ENCODE measurements around the gene TRAF3IP3. TPM values are rescaled to one million over a fixed set of nuclear protein-coding genes. Genes with fewer than 3 reads are reported as not detected.
A peak's percentile ranks its signal among the peaks of the same experiment; 100 is the strongest.

Gene TRAF3IP3
- total RNA-seq, 6 experiments from 2014 or later: 0.95 to 7.7 (median 1.6) TPM

DNA sequence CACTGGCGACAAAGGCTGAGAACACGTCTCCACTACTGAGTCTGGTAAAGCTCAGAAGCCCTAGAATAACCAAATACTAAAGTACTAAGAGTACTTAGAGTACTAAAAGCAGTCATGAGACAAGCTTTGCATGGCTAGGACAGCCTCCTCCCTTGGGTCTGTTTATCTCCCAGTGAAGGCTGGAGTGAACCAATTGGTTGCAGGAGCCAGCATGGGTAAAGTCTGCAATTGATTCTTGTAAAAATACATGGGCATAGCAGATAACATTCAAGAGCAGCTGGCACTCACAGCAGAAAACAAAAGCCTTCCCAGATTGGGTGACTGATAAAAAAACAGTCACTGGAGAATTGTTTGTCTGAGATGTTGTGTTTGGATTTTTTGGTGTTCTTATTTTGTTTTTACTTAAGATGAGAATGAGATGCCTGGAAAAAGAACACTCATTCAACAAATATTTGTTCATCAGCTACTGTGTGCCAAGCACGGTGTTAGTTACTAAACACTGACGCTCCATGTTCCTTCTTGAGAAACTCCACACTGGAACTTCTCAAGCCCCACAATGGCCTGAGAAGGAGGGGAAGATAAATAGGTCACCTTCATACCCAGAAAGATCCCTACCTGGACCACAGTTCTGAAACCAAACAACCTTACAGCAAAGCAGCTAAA, 46.4 kb downstream of the TRAF3IP3 start:
- Histone ChIP-seq H3K36me3 (no peaks in the 10 kb centered on the region), H3K4me1 (peaks cover 0 to 22% (median 6%) of the 10 kb centered on the region in 4 donors), H3K27me3 (no peaks in the 10 kb centered on the region), H3K4me3 (peak overlapping the region in 2 of 3 donors; percentile 29 to 43), H3K9me3 (no peaks in the 10 kb centered on the region), H3K27ac (peak overlapping the region; percentile 89 to 99 (median 95))
- 37% methylated on average over 4 of the region's 4 CpGs for WGBS (ENCODE audit: insufficient coverage, low coverage, low lambda C conversion rate, missing lambda C conversion rate)
- intact Hi-C loops (cut with DNase I): no loop called here
- TF ChIP-seq, protein P1, sequence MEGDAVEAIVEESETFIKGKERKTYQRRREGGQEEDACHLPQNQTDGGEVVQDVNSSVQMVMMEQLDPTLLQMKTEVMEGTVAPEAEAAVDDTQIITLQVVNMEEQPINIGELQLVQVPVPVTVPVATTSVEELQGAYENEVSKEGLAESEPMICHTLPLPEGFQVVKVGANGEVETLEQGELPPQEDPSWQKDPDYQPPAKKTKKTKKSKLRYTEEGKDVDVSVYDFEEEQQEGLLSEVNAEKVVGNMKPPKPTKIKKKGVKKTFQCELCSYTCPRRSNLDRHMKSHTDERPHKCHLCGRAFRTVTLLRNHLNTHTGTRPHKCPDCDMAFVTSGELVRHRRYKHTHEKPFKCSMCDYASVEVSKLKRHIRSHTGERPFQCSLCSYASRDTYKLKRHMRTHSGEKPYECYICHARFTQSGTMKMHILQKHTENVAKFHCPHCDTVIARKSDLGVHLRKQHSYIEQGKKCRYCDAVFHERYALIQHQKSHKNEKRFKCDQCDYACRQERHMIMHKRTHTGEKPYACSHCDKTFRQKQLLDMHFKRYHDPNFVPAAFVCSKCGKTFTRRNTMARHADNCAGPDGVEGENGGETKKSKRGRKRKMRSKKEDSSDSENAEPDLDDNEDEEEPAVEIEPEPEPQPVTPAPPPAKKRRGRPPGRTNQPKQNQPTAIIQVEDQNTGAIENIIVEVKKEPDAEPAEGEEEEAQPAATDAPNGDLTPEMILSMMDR (IDR thresholded peaks at IDR 0.05): no peak
- TF ChIP-seq POLR2A (IDR thresholded peaks at IDR 0.05): peak; percentile 54
- DNase-seq: peak in 1 of 3 donors; percentile 78
- ATAC-seq: peak; percentile 64 to 78 (median 74)

DNA sequence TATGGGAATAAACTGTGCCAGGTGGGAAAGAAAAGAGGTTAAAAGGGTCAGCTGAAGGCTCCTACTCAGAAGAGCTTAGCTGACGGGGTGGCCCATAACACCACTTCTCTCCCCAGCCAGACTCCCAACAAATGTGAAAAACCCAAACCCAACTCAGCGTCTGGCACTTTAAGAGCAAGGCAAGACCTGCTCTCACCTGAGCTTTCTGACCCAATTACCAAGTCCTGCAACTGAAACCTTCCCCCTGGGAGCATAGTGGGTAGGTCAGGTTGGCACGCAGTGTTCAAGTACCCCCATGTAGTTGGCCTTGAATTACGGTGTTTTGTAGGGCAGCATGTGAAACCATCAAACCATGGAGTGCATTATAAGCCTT, 46.9 kb downstream of the TRAF3IP3 start:
- ATAC-seq: no peak
- 39% methylated on average over 4 of the region's 4 CpGs for WGBS (ENCODE audit: insufficient coverage, low coverage, low lambda C conversion rate, missing lambda C conversion rate)
- intact Hi-C loops (cut with DNase I): no loop called here
- Histone ChIP-seq H3K36me3 (no peaks in the 10 kb centered on the region), H3K9me3 (no peaks in the 10 kb centered on the region), H3K27me3 (no peaks in the 10 kb centered on the region), H3K4me1 (peaks cover 0 to 22% (median 6%) of the 10 kb centered on the region in 4 donors), H3K27ac (peak overlapping the region; percentile 89 to 99 (median 95)), H3K4me3 (no peak overlapping the region)
- no peak for DNase-seq
- TF ChIP-seq POLR2A (IDR thresholded peaks at IDR 0.05): no peak
- TF ChIP-seq, protein P1 (IDR thresholded peaks at IDR 0.05): no peak

GRCh38 chr1:209803568-209803967, 47.7 kb downstream of the TRAF3IP3 start:
- Histone ChIP-seq H3K4me1 (peaks cover 0 to 22% (median 6%) of the 10 kb centered on the region in 4 donors), H3K27ac (peak overlapping the region in 1 of 3 donors; percentile 99), H3K27me3 (no peaks in the 10 kb centered on the region), H3K4me3 (no peak overlapping the region), H3K9me3 (no peaks in the 10 kb centered on the region), H3K36me3 (no peaks in the 10 kb centered on the region)
- WGBS (ENCODE audit: insufficient coverage, low coverage, low lambda C conversion rate, missing lambda C conversion rate): 100% methylated on average over 1 of the region's 1 CpG
- ATAC-seq (no peak), DNase-seq (no peak)
- intact Hi-C loops (cut with DNase I): no loop called here
- no peak for TF ChIP-seq POLR2A (IDR thresholded peaks at IDR 0.05)
- TF ChIP-seq, protein P1 (IDR thresholded peaks at IDR 0.05): no peak

GRCh38 chr1:209805341-209805781, 49.5 kb downstream of the TRAF3IP3 start:
- ATAC-seq (no peak), DNase-seq (no peak)
- Histone ChIP-seq H3K4me1 (peaks cover 0 to 22% (median 6%) of the 10 kb centered on the region in 4 donors), H3K36me3 (no peaks in the 10 kb centered on the region), H3K27me3 (no peaks in the 10 kb centered on the region), H3K4me3 (peak overlapping the region; percentile 43 to 63 (median 48)), H3K27ac (peak overlapping the region in 2 of 3 donors; percentile 24 to 36), H3K9me3 (no peaks in the 10 kb centered on the region)
- TF ChIP-seq, protein P1 (IDR thresholded peaks at IDR 0.05): no peak
- no peak for TF ChIP-seq POLR2A (IDR thresholded peaks at IDR 0.05)
- intact Hi-C loops (cut with DNase I): no loop called here
- 51% methylated on average over 7 of the region's 19 CpGs for WGBS (ENCODE audit: insufficient coverage, low coverage, low lambda C conversion rate, missing lambda C conversion rate)

Measured in right lobe of liver (tissue), 6 donors.